Putamen (tissue), 1 donor: ENCODE data around the gene SIDT2.

ENCODE experiments used
- DNase-seq: peaks from one replicate; pipeline ENCODE4 v3.0.0-alpha.2; 2016; ENCODE audit warnings: low spot score

SIDT2 gene

DNA sequence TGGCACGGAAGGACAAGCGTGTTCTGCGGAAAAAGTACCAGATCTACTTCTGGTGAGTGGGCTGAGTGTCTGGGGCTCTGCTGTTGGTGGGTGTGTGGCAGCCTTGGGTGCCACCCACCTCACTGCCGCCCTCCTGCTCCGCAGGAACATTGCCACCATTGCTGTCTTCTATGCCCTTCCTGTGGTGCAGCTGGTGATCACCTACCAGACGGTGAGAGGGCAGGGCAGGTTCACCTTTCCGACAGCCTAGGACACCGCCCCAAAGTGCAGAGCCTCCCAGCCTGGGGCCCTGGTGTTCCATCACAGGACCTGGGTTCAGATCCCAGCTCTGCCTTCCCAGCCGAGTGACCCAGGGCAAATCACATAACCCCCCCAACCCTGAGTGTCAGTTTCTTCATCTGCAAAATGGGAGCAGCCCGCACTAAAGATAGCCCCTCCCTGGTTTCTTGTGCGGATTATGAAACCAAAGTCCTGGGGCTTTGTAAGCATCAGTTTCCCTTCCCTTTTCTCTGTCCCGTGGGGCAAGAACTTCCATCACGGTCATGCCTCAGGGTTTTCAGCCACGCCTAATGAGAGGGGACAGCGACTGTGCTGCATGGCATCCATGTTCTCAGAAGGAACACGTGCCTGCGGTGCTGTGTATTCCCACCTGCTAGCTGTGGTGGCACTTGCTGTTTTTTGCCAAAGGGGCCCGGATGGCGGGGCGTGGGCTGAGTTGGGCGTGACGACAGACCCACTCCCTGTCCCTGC, 10.8 kb downstream of the SIDT2 start:
- no peak for DNase-seq

DNA sequence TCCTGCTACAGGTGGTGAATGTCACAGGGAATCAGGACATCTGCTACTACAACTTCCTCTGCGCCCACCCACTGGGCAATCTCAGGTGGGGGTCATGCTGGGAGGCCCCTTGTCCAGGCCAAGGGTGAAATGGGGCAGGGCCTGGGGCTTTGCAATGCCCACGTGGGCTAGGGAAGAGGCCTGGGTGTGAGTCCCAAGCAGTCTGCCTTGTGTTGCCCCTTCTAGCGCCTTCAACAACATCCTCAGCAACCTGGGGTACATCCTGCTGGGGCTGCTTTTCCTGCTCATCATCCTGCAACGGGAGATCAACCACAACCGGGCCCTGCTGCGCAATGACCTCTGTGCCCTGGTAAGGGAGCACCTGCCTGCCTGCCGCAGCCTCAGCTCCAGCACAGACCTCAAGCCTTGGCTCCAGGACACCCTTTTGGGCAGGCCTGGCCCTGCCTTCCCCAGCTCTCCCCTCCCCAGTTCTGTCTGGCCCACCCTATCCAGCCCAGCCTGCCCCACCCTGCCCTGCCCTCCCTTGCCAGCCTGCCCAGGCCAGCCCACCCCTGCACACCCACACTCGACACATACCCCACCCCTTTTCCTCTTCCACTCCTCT, 11.5 kb downstream of the SIDT2 start:
- no peak for DNase-seq

- DNase-seq, result no peak
Measured at GRCh38 chr11:117191680-117192400, 13.3 kb downstream of the SIDT2 start.

- no peak for DNase-seq
Measured at GRCh38 chr11:117192401-117192875, 13.9 kb downstream of the SIDT2 start.

GRCh38 chr11:117193130-117194020, 14.8 kb downstream of the SIDT2 start:
- no peak for DNase-seq

- DNase-seq, result no peak
Measured at GRCh38 chr11:117194267-117194666, 15.7 kb downstream of the SIDT2 start.

DNA sequence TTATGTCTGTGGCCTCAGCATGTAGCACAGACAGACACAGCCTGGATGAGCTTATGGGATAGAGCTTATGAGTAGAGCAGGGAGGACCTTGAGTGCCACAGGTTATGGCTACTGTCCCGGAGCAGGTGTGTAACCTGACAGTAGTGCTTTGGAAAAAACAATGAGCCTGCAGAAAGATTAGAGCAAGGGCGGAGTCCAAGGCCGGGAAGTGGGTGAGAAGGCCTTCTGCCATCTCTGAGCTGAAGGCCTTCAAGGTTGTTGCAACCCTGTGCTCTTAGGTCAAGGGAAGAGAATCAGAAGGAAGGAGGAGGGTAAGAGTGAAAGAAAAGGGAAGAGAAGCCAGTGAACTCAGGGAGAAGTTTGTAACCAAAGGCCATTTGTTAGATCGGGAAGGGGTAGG, 16.7 kb downstream of the SIDT2 start:
- DNase-seq, result no peak

DNA sequence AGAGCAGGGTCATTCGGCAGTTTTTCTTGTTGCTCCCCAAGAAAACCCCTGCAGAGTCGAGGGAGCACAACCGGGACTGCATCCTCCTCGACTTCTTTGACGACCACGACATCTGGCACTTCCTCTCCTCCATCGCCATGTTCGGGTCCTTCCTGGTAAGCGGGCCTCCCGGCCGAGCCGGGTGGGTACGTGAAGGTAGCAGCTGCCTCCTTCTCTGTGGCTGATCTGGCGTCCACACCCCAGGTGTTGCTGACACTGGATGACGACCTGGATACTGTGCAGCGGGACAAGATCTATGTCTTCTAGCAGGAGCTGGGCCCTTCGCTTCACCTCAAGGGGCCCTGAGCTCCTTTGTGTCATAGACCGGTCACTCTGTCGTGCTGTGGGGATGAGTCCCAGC, 17.2 kb downstream of the SIDT2 start:
- DNase-seq, result no peak

- DNase-seq, result no peak
Measured at GRCh38 chr11:117197006-117197405, 18.5 kb downstream of the SIDT2 start.

DNA sequence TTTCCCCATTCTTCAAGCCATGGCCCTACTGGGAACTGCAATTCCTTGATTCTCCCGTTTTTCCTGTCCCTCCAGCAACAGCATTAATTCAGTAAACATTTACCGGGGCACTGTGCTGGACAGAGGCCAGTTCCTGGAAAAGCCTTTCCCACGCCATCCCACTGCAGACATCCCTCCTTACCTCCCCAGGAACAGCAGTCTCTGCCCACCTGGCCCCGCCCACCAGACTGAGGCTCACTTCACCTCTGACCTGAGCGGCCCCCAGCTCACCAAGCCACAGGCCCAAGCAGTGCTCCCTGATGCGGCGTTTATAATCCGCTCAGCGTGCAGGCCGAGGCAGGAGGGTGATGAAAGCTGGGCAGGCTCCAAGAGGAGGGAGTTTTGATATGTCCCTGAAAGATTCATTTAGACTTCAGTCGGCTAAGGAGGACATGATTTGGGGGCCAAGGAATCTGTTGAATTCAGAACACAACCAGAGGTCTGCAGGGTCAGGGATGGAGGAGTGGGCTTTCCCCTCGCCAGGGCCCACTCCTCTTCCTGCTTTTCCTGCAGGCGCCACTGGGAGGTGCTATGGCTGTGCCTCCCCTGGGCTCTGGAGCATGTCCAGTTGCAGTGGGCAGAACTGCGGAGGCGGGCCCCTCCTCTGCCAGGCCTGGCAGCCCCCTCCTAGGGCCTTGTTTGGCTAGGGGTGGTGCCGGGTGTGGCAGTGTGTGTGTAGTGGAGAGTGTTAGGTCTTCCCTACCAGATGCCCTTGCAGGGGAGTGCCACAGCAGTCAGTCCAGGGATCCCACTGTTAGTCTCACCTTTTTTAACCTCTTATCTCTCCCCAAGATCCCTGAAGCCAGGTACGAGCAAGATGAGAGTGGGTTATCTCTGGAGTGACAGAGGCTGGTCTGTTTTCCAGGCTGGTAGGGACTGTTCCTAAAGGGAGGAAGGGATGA, 19.2 kb downstream of the SIDT2 start:
- no peak for DNase-seq

DNA sequence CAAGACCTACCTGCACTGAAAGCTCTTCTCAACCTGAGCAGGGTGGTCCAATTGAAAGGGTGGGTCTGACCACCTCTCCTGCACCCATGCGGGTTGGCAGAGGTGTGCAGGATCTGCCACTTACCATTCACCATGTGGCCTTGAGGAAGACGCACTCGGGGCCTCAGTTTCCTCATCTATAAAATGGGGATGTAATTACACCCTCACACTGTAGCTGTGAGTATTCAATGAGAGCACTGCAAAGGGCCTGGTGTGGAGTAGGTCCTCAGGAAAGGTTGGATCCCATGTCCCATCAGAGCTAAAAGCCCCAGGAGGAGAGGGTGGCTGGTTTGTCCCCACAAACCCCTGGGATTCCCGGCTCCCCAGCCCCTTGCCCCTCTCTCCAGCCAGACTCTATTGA, 20.1 kb downstream of the SIDT2 start:
- DNase-seq, result no peak

GRCh38 chr11:117199053-117199915, 20.7 kb downstream of the SIDT2 start, which contains the start of gene TAGLN:
TSS of gene TAGLN (plus strand) at chr11:117199370. CDS start at chr11:117203014, 3,644 bp downstream.
- no peak for DNase-seq

GRCh38 chr11:117199916-117200812, 21.6 kb downstream of the SIDT2 start:
- DNase-seq, result no peak

GRCh38 chr11:117200813-117201657, 22.5 kb downstream of the SIDT2 start:
- no peak for DNase-seq

DNA sequence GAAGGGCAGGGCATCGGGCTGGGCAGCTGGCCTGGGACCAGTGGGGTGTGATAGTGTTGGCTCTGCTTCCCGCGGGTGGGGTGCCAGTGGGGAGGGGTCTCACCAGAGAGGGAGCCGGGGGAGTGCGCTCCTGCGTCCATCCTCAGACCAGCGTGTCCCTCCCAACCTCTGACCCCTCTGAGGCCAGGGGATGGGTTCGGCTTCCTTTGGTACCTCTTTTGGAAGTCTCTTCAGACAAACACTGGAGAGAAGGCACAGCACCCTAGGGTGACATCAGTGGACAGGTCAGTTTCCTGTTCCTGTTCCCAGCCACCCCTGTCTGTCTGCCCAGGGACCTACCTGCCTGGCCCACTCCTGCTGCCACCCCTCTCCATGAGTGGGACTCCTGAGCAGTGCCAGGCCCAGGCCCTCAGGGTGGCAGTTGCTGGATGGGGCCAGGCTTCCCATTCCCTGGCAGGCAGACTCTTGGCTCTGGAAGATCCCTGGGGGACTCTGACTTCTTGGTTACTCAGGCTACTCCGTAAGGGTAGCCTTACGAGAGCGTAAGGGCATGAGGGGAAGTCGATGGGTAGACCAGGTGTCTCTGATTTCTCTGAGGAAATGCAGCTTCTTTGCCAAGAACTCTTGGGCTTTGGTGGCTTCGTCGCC, 23.2 kb downstream of the SIDT2 start:
- DNase-seq, result no peak

DNA sequence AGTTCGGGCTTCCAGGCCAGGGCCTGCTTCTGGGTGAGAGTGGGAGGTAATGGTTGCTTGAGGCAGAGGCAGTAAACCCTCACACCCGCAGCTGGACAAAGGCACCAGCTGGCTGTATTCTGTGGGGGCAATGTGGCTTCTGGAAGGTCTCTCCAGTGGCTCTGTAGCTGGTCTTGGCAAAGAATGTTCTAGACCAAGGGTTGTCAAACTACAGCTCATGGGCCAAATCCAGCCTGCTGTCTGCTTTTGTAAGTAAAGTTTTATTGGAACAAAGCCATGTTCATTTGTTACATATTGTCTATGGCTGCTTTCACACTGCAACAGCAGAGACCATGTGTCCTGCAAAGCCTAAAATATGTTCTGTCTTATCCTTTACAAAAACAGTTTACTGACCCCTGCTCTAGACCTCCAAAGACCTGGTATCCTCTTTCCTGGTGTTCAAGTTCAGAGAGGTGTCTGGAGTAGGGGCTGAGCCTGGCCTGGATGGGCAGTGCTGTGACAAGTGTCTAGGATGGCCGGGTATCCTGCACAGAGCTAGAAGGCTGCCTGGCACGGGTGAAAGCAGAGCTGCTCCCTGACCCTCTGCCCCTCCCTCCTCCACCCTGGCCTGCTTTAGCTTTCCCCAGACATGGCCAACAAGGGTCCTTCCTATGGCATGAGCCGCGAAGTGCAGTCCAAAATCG, 24.0 kb downstream of the SIDT2 start:
- no peak for DNase-seq

GRCh38 chr11:117203069-117203407, 24.5 kb downstream of the SIDT2 start:
- no peak for DNase-seq
